ENCODE measurements around the gene ADORA2A.

The ADORA2A gene

GRCh38 chr22:24427500-24428164, at the start of gene ADORA2A:
Gene ADORA2A (plus strand): TSS chr22:24427599. CDS start chr22:24433405, 5,806 bp downstream.
- Histone ChIP-seq H3K9me3 (ENCODE audit: control insufficient read depth, insufficient read depth, low read length) (no peaks in the 10 kb centered on the region), H3K9ac (ENCODE audit: low read depth, low read length) (no peak within 1 kb of the TSS), H3K4me1 (ENCODE audit: insufficient read depth, low read length) (peaks cover 11% of the 10 kb centered on the region; the same call in 1 of the 2 replicates), H3K36me3 (ENCODE audit: insufficient read depth, low read length) (no peaks in the 10 kb centered on the region)

GRCh38 chr22:24379536-24379935, 47.9 kb upstream of the ADORA2A start:
- H3K9ac ChIP-seq (ENCODE audit: low read depth, low read length), result no peak overlapping the region
- H3K9me3 ChIP-seq (ENCODE audit: control insufficient read depth, insufficient read depth, low read length), result no peaks in the 10 kb centered on the region
- H3K4me1 ChIP-seq (ENCODE audit: insufficient read depth, low read length), result no peaks in the 10 kb centered on the region
- no peaks in the 10 kb centered on the region for H3K36me3 ChIP-seq (ENCODE audit: insufficient read depth, low read length)

GRCh38 chr22:24380220-24380904, 47.0 kb upstream of the ADORA2A start:
- no peaks in the 10 kb centered on the region for H3K4me1 ChIP-seq (ENCODE audit: insufficient read depth, low read length)
- H3K36me3 ChIP-seq (ENCODE audit: insufficient read depth, low read length), result no peaks in the 10 kb centered on the region
- H3K9ac ChIP-seq (ENCODE audit: low read depth, low read length), result no peak overlapping the region
- no peaks in the 10 kb centered on the region for H3K9me3 ChIP-seq (ENCODE audit: control insufficient read depth, insufficient read depth, low read length)

- no peaks in the 10 kb centered on the region for H3K9me3 ChIP-seq (ENCODE audit: control insufficient read depth, insufficient read depth, low read length)
- H3K4me1 ChIP-seq (ENCODE audit: insufficient read depth, low read length), result no peaks in the 10 kb centered on the region
- no peak overlapping the region for H3K9ac ChIP-seq (ENCODE audit: low read depth, low read length)
- no peaks in the 10 kb centered on the region for H3K36me3 ChIP-seq (ENCODE audit: insufficient read depth, low read length)
Measured at GRCh38 chr22:24380905-24381230, 46.5 kb upstream of the ADORA2A start.

GRCh38 chr22:24383061-24383460, 44.3 kb upstream of the ADORA2A start:
- Histone ChIP-seq H3K9me3 (ENCODE audit: control insufficient read depth, insufficient read depth, low read length) (no peaks in the 10 kb centered on the region), H3K9ac (ENCODE audit: low read depth, low read length) (no peak overlapping the region), H3K36me3 (ENCODE audit: insufficient read depth, low read length) (no peaks in the 10 kb centered on the region), H3K4me1 (ENCODE audit: insufficient read depth, low read length) (no peaks in the 10 kb centered on the region)

GRCh38 chr22:24384131-24384530, 43.3 kb upstream of the ADORA2A start:
- H3K36me3 ChIP-seq (ENCODE audit: insufficient read depth, low read length), result no peaks in the 10 kb centered on the region
- H3K9me3 ChIP-seq (ENCODE audit: control insufficient read depth, insufficient read depth, low read length), result no peaks in the 10 kb centered on the region

GRCh38 chr22:24386937-24387471, 40.4 kb upstream of the ADORA2A start:
- no peaks in the 10 kb centered on the region for H3K9me3 ChIP-seq (ENCODE audit: control insufficient read depth, insufficient read depth, low read length)
- no peak overlapping the region for H3K9ac ChIP-seq (ENCODE audit: low read depth, low read length)
- no peaks in the 10 kb centered on the region for H3K4me1 ChIP-seq (ENCODE audit: insufficient read depth, low read length)
- H3K36me3 ChIP-seq (ENCODE audit: insufficient read depth, low read length), result no peaks in the 10 kb centered on the region

More at GRCh38 chr22:24384131-24384530, 43.3 kb upstream of the ADORA2A start:
- no peak overlapping the region for H3K9ac ChIP-seq (ENCODE audit: low read depth, low read length)
- H3K4me1 ChIP-seq (ENCODE audit: insufficient read depth, low read length), result no peaks in the 10 kb centered on the region

- no peaks in the 10 kb centered on the region for H3K4me1 ChIP-seq (ENCODE audit: insufficient read depth, low read length)
- no peaks in the 10 kb centered on the region for H3K9me3 ChIP-seq (ENCODE audit: control insufficient read depth, insufficient read depth, low read length)
- H3K36me3 ChIP-seq (ENCODE audit: insufficient read depth, low read length), result no peaks in the 10 kb centered on the region
- H3K9ac ChIP-seq (ENCODE audit: low read depth, low read length), result no peak overlapping the region
Measured at GRCh38 chr22:24389680-24390079, 37.7 kb upstream of the ADORA2A start.

- Histone ChIP-seq H3K9ac (ENCODE audit: low read depth, low read length) (no peak overlapping the region), H3K4me1 (ENCODE audit: insufficient read depth, low read length) (no peaks in the 10 kb centered on the region), H3K36me3 (ENCODE audit: insufficient read depth, low read length) (no peaks in the 10 kb centered on the region), H3K9me3 (ENCODE audit: control insufficient read depth, insufficient read depth, low read length) (no peaks in the 10 kb centered on the region)
Measured at GRCh38 chr22:24390156-24390555, 37.2 kb upstream of the ADORA2A start.

GRCh38 chr22:24390576-24390975, 36.8 kb upstream of the ADORA2A start:
- Histone ChIP-seq H3K4me1 (ENCODE audit: insufficient read depth, low read length) (no peaks in the 10 kb centered on the region), H3K36me3 (ENCODE audit: insufficient read depth, low read length) (no peaks in the 10 kb centered on the region), H3K9me3 (ENCODE audit: control insufficient read depth, insufficient read depth, low read length) (no peaks in the 10 kb centered on the region)

GRCh38 chr22:24391836-24392217, 35.6 kb upstream of the ADORA2A start:
- Histone ChIP-seq H3K36me3 (ENCODE audit: insufficient read depth, low read length) (no peaks in the 10 kb centered on the region), H3K4me1 (ENCODE audit: insufficient read depth, low read length) (no peaks in the 10 kb centered on the region), H3K9ac (ENCODE audit: low read depth, low read length) (no peak overlapping the region), H3K9me3 (ENCODE audit: control insufficient read depth, insufficient read depth, low read length) (no peaks in the 10 kb centered on the region)

More at GRCh38 chr22:24390576-24390975, 36.8 kb upstream of the ADORA2A start:
- H3K9ac ChIP-seq (ENCODE audit: low read depth, low read length), result no peak overlapping the region

GRCh38 chr22:24392218-24392931, 35.0 kb upstream of the ADORA2A start:
- H3K36me3 ChIP-seq (ENCODE audit: insufficient read depth, low read length), result no peaks in the 10 kb centered on the region
- H3K9me3 ChIP-seq (ENCODE audit: control insufficient read depth, insufficient read depth, low read length), result no peaks in the 10 kb centered on the region

GRCh38 chr22:24393012-24393559, 34.3 kb upstream of the ADORA2A start:
- Histone ChIP-seq H3K9ac (ENCODE audit: low read depth, low read length) (no peak overlapping the region), H3K36me3 (ENCODE audit: insufficient read depth, low read length) (no peaks in the 10 kb centered on the region), H3K9me3 (ENCODE audit: control insufficient read depth, insufficient read depth, low read length) (no peaks in the 10 kb centered on the region), H3K4me1 (ENCODE audit: insufficient read depth, low read length) (no peaks in the 10 kb centered on the region)

More at GRCh38 chr22:24392218-24392931, 35.0 kb upstream of the ADORA2A start:
- Histone ChIP-seq H3K4me1 (ENCODE audit: insufficient read depth, low read length) (no peaks in the 10 kb centered on the region), H3K9ac (ENCODE audit: low read depth, low read length) (no peak overlapping the region)

GRCh38 chr22:24393848-24394247, 33.6 kb upstream of the ADORA2A start:
- Histone ChIP-seq H3K9me3 (ENCODE audit: control insufficient read depth, insufficient read depth, low read length) (no peaks in the 10 kb centered on the region), H3K36me3 (ENCODE audit: insufficient read depth, low read length) (no peaks in the 10 kb centered on the region), H3K9ac (ENCODE audit: low read depth, low read length) (no peak overlapping the region), H3K4me1 (ENCODE audit: insufficient read depth, low read length) (no peaks in the 10 kb centered on the region)

Measured in ES-I3 (cell line).